NCI-H526 (cell line): ENCODE results near the gene ZMIZ2.
"Not testable (repeated sequence)": the region's sequence is repeated elsewhere in the genome, so short reads cannot be mapped to it uniquely, and the experiment has no call there.

ENCODE experiments used
- DNase-seq, 2 experiments: peaks; one replicate each; lab custom pipeline; 2025; lab: John Stamatoyannopoulos, UW

The ZMIZ2 gene

GRCh38 chr7:44748045-44748947 lies at the start of gene ZMIZ2:
Gene ZMIZ2, plus strand, starts transcription at chr7:44748847. Its CDS starts 7,403 bp downstream, at chr7:44756250.
- peak; percentile 52 to 97 for DNase-seq

GRCh38 chr7:44699598-44699997 lies 49.0 kb upstream of the ZMIZ2 start:
- DNase-seq: not testable (repeated sequence)

- no peak for DNase-seq
These were observed 48.3 kb upstream of the ZMIZ2 start for GRCh38 chr7:44700322-44700721.

- not testable (repeated sequence) for DNase-seq
These were observed 45.3 kb upstream of the ZMIZ2 start for GRCh38 chr7:44703391-44703790.

- no peak for DNase-seq
These were observed 44.7 kb upstream of the ZMIZ2 start for GRCh38 chr7:44703921-44704320.

GRCh38 chr7:44705434-44705833 lies 43.2 kb upstream of the ZMIZ2 start:
- no peak for DNase-seq

- DNase-seq: no peak
These were observed 41.7 kb upstream of the ZMIZ2 start for GRCh38 chr7:44706788-44707557.

GRCh38 chr7:44707558-44708230 lies 41.0 kb upstream of the ZMIZ2 start:
- no peak for DNase-seq

- DNase-seq: no peak
These were observed 39.4 kb upstream of the ZMIZ2 start for GRCh38 chr7:44709011-44709915.

- no peak for DNase-seq
These were observed 38.6 kb upstream of the ZMIZ2 start for GRCh38 chr7:44709945-44710596.

- no peak for DNase-seq
These were observed 37.1 kb upstream of the ZMIZ2 start for GRCh38 chr7:44711528-44711927.

- DNase-seq: peak in 1 of 2 experiments; percentile 28
These were observed 36.6 kb upstream of the ZMIZ2 start for GRCh38 chr7:44712012-44712411.

- no peak for DNase-seq
These were observed 35.5 kb upstream of the ZMIZ2 start for GRCh38 chr7:44713141-44713540.

GRCh38 chr7:44713680-44714335 lies 34.8 kb upstream of the ZMIZ2 start:
- no peak for DNase-seq

- no peak for DNase-seq
These were observed 32.4 kb upstream of the ZMIZ2 start for GRCh38 chr7:44716205-44716604.

- DNase-seq: no peak
These were observed 28.3 kb upstream of the ZMIZ2 start for GRCh38 chr7:44720301-44720700.

GRCh38 chr7:44724276-44724675 lies 24.4 kb upstream of the ZMIZ2 start:
- no peak for DNase-seq

GRCh38 chr7:44726250-44726649 lies 22.4 kb upstream of the ZMIZ2 start:
- not testable (repeated sequence) for DNase-seq

- DNase-seq: no peak
These were observed 21.3 kb upstream of the ZMIZ2 start for GRCh38 chr7:44727158-44727936.

GRCh38 chr7:44727937-44728262 lies 20.7 kb upstream of the ZMIZ2 start:
- DNase-seq: no peak
